SK-N-SH (cell line): ENCODE measurements around the gene PGM2L1. TPM values are rescaled to one million over a fixed set of nuclear protein-coding genes. Genes with fewer than 3 reads are reported as not detected.

Experiments used
- CTCF ChIA-PET: fragments of 300-600, 350-600 bp; formaldehyde crosslinking; extraction: SDS; loops from one replicate; lab custom pipeline; 2021; lab: Yijun Ruan, JAX
- POLR2A ChIA-PET: fragments of 350-600 bp; sonication (Branson Sonifier 250); formaldehyde crosslinking; extraction: SDS; loops from one replicate; lab custom pipeline; 2020; ENCODE audit warnings: antibody characterized with exemption, inconsistent platforms; lab: Yijun Ruan, JAX
- DNase-seq: peaks from one replicate; pipeline ENCODE4 v3.0.0; 2012
- H2AFZ ChIP-seq: fragments of 200-600 bp; sonication (generic); 2 replicates; pipeline ENCODE4 v1.8.1; 2016; ENCODE audit warnings: antibody characterized with exemption, mild to moderate bottlenecking, low read depth
- H3F3A ChIP-seq: fragments of 200-600 bp; sonication (generic); replicated peaks from 2 replicates; pipeline ENCODE3; 2016; ENCODE audit warnings: antibody characterized with exemption, mild to moderate bottlenecking; ENCODE audit not compliant: insufficient read depth
- H3K27ac ChIP-seq, 2 experiments: fragments of 200-500 bp in 1 of 2; fragments of 200-600 bp in 1 of 2; sonication (Bioruptor generic) in 1 of 2; sonication (generic), shearing (Covaris generic) in 1 of 2; 2 replicates each; pipeline versions ENCODE4 v1.5.1 to v1.6.1; 2014 to 2016; ENCODE audit warnings: low read depth in 2 of 2, inconsistent platforms in 1 of 2, low read length in 1 of 2, mild to moderate bottlenecking in 1 of 2, mixed read lengths in 1 of 2
- H3K27me3 ChIP-seq: fragments of 200-600 bp; sonication (generic), shearing (Covaris generic); 2 replicates; pipeline ENCODE4 v1.6.1; 2016; ENCODE audit warnings: mixed run types; ENCODE audit not compliant: insufficient read depth
- H3K36me3 ChIP-seq, 2 experiments: fragments of 200-500 bp in 1 of 2; fragments of 200-600 bp in 1 of 2; sonication (Bioruptor generic) in 1 of 2; sonication (generic) in 1 of 2; replicated peaks in 1 of 2; 2 replicates each; pipeline versions ENCODE3 to v1.5.1; 2014 to 2016; ENCODE audit warnings: low read length in 1 of 2, mild to moderate bottlenecking in 1 of 2; ENCODE audit not compliant: insufficient read depth in 2 of 2, control insufficient read depth in 1 of 2
- H3K4me1 ChIP-seq, 2 experiments: fragments of 200-500 bp in 1 of 2; fragments of 200-600 bp in 1 of 2; sonication (Bioruptor generic) in 1 of 2; sonication (generic), shearing (Covaris generic) in 1 of 2; 2 replicates each; pipeline versions ENCODE4 v1.5.1 to v1.6.1; 2014 to 2016; ENCODE audit warnings: low read depth in 1 of 2, low read length in 1 of 2, mixed run types in 1 of 2; ENCODE audit not compliant: insufficient read depth in 2 of 2, control insufficient read depth in 1 of 2
- H3K4me2 ChIP-seq: fragments of 200-600 bp; sonication (generic), shearing (Covaris generic); 2 replicates; pipeline ENCODE4 v1.6.1; 2017; ENCODE audit warnings: mixed run types
- H3K4me3 ChIP-seq, 2 experiments: fragments of 200-500 bp in 1 of 2; fragments of 200-600 bp in 1 of 2; sonication (Bioruptor generic) in 1 of 2; sonication (generic), shearing (Covaris generic) in 1 of 2; 2 replicates each; pipeline versions ENCODE4 v1.5.1 to v1.8.1; 2014 to 2016; ENCODE audit warnings: low read depth in 2 of 2, inconsistent platforms in 1 of 2, low read length in 1 of 2, mild to moderate bottlenecking in 1 of 2, mixed read lengths in 1 of 2, moderate library complexity in 1 of 2
- H3K79me2 ChIP-seq: fragments of 200-600 bp; sonication (generic); 2 replicates; pipeline ENCODE4 v1.8.1; 2017; ENCODE audit warnings: mild to moderate bottlenecking; ENCODE audit not compliant: insufficient read depth
- H3K9ac ChIP-seq: fragments of 200-600 bp; sonication (generic); 2 replicates; pipeline ENCODE4 v1.6.1; 2017; ENCODE audit warnings: mixed run types
- H3K9me2 ChIP-seq: fragments of 200-600 bp; sonication (generic); 2 replicates; pipeline ENCODE4 v1.6.1; 2017; ENCODE audit warnings: mixed run types
- H3K9me3 ChIP-seq: fragments of 200-600 bp; sonication (generic); 2 replicates; pipeline ENCODE4 v1.6.1; 2017; ENCODE audit warnings: mixed run types, mild to moderate bottlenecking, moderate library complexity
- H4K20me1 ChIP-seq: fragments of 200-600 bp; sonication (generic); 2 replicates; pipeline ENCODE4 v1.6.1; 2017; ENCODE audit warnings: mild to moderate bottlenecking, mixed run types; ENCODE audit not compliant: insufficient read depth
- CHD2 ChIP-seq: fragments of 150-350 bp; IDR thresholded peaks from 2 replicates; pipeline ENCODE4 v1.6.1; 2018; ENCODE audit warnings: low read length; ENCODE audit not compliant: partially characterized antibody
- CTCF ChIP-seq: fragments of 200-600 bp; sonication (generic); IDR thresholded peaks from 2 replicates; pipeline ENCODE4 v1.6.1; 2017; ENCODE audit warnings: antibody characterized with exemption, mild to moderate bottlenecking, moderate library complexity
- EP300 ChIP-seq, 2 experiments: IDR thresholded peaks; 2 replicates each; pipeline versions ENCODE4 v1.4.0 to v1.6.1; 2012; ENCODE audit warnings: borderline replicate concordance in 1 of 2, low read depth in 1 of 2, low read length in 1 of 2
- GABPA ChIP-seq: IDR thresholded peaks from 2 replicates; pipeline ENCODE4 v1.4.0; 2012; ENCODE audit warnings: low read depth, mild to moderate bottlenecking
- IRF3 ChIP-seq: fragments of 150-350 bp; IDR thresholded peaks from 2 replicates; pipeline ENCODE4 v1.6.1; 2016; ENCODE audit warnings: mild to moderate bottlenecking, low read depth, low read length
- MAX ChIP-seq: IDR thresholded peaks from 2 replicates; pipeline ENCODE4 v1.4.0; 2012; ENCODE audit warnings: low read depth
- PBX3 ChIP-seq: IDR thresholded peaks from 2 replicates; pipeline ENCODE4; 2012
- RAD21 ChIP-seq: IDR thresholded peaks from 2 replicates; pipeline ENCODE4 v1.6.1; 2012; ENCODE audit warnings: mild to moderate bottlenecking, low read length
- REST ChIP-seq: IDR thresholded peaks from 2 replicates; pipeline ENCODE4 v1.6.1; 2012; ENCODE audit warnings: mild to moderate bottlenecking, low read depth, low read length, moderate library complexity
- RFX5 ChIP-seq: IDR thresholded peaks from 2 replicates; pipeline ENCODE4 v1.6.1; 2012; ENCODE audit warnings: mild to moderate bottlenecking, improper control_type of control experiment, low read length
- SMC3 ChIP-seq: IDR thresholded peaks from 2 replicates; pipeline ENCODE4 v1.6.1; 2012; ENCODE audit warnings: low read depth, low read length, improper control_type of control experiment
- USF1 ChIP-seq: IDR thresholded peaks from 2 replicates; pipeline ENCODE4 v1.4.0; 2012; ENCODE audit warnings: low read depth, borderline replicate concordance
- WGBS: methylation state at CpG from one replicate; pipeline ENCODE4 v1.1.6; 2017; ENCODE audit warnings: low lambda C conversion rate; 5-methylcytosine and 5-hydroxymethylcytosine counted together
- polyA plus RNA-seq, 3 experiments: library from polyadenylated mRNA; depleted of rRNA; stranded (reverse); fragments of >200 nt; gene quantifications; 2 replicates each; pipeline ENCODE4 v1.2.3, GENCODE V29; 2012

The PGM2L1 gene
- polyA plus RNA-seq, 1 of the 3 experiments (the other 2 are of a cell fraction) = 0.90 TPM

- peak overlapping the region in 1 of 2 experiments; percentile 99; a peak in 1 of 4 replicates for H3K27ac ChIP-seq
- H4K20me1 ChIP-seq = no peaks in the 10 kb centered on the region
- H3F3A ChIP-seq = peaks cover 47% of the 10 kb centered on the region
- TF ChIP-seq EP300 (IDR thresholded peaks at IDR 0.05; ENCODE audit: borderline replicate concordance in 1 of 2, low read depth in 1 of 2, low read length in 1 of 2) (no peak), USF1 (no peak), GABPA (no peak), REST (no peak), RFX5 (no peak), CHD2 (no peak), CTCF (no peak)
- H3K9ac ChIP-seq = no peak overlapping the region
- H3K27me3 ChIP-seq = no peaks in the 10 kb centered on the region
- WGBS = 75% methylated on average over 2 of the region's 2 CpGs
- no peak overlapping the region for H3K4me3 ChIP-seq
- H3K9me2 ChIP-seq = no peaks in the 10 kb centered on the region
- no peak for DNase-seq
- no peaks in the 10 kb centered on the region for H3K79me2 ChIP-seq
- no peaks in the 10 kb centered on the region for H3K9me3 ChIP-seq
- ChIA-PET POLR2A (no interaction called here), CTCF (interaction anchor here (0.7 to 1.6 kb wide), 4 partner anchors 24 to 138 kb away, joined by 3 to 4 read pairs (median 4); no protein-coding TSS in a partner anchor)
- no peak overlapping the region for H3K4me2 ChIP-seq
- no peaks in the 10 kb centered on the region for H3K36me3 ChIP-seq
- H3K4me1 ChIP-seq = peaks cover 9 to 32% of the 10 kb centered on the region in 2 experiments; a peak in 3 of 4 replicates
- H2AFZ ChIP-seq = no peak overlapping the region
These were observed 75.6 kb downstream of the PGM2L1 start for GRCh38 chr11:74322667-74323066.

GRCh38 chr11:74321487-74322188, 76.6 kb downstream of the PGM2L1 start:
- peak overlapping the region in 1 of 2 experiments; percentile 99; a peak in 2 of 4 replicates for H3K27ac ChIP-seq
- H3K4me2 ChIP-seq = 0 out of 2 replicates have a peak overlapping the region, but pooled peaks have one; percentile 6
- peaks cover 9 to 35% of the 10 kb centered on the region in 2 experiments; a peak in 3 of 4 replicates for H3K4me1 ChIP-seq
- H3K79me2 ChIP-seq = no peaks in the 10 kb centered on the region
- DNase-seq = peak; percentile 41
- POLR2A ChIA-PET = no interaction called here
- H3K27me3 ChIP-seq = no peaks in the 10 kb centered on the region
- H3K36me3 ChIP-seq = no peaks in the 10 kb centered on the region
- no peak overlapping the region for H2AFZ ChIP-seq
- H3F3A ChIP-seq = peaks cover 57% of the 10 kb centered on the region
- WGBS = 72% methylated on average over 10 of the region's 10 CpGs
- no peak overlapping the region for H3K9ac ChIP-seq
- TF ChIP-seq IRF3 (no peak), RFX5 (no peak), MAX (no peak), SMC3 (peak; percentile 47), PBX3 (no peak), RAD21 (peak; percentile 61), CTCF (peak; percentile 71)
- no peak overlapping the region; a peak in 1 of 4 replicates for H3K4me3 ChIP-seq
- CTCF ChIA-PET = interaction anchor here (0.6 to 3.4 kb wide), 12 partner anchors 8 to 139 kb away, joined by 3 to 18 read pairs (median 4); partner anchors contain the start of gene PGM2L1
- peaks cover 6% of the 10 kb centered on the region for H3K9me3 ChIP-seq
- H4K20me1 ChIP-seq = no peaks in the 10 kb centered on the region
- no peaks in the 10 kb centered on the region for H3K9me2 ChIP-seq
